ENCODE measurements around the gene MTOR. TPM values are rescaled to one million over a fixed set of nuclear protein-coding genes. Genes with fewer than 3 reads are reported as not detected.

Gene MTOR
- total and polyA plus RNA-seq, 2 donors (not counting 3 experiments of a cell fraction or from before 2014, with no cell fraction given): 33.5 to 50.4 TPM

- H2AFZ ChIP-seq (ENCODE audit: low read depth, low read length): no peak overlapping the region
- H3K4me1 ChIP-seq (ENCODE audit: control insufficient read depth, extremely low read depth, insufficient read depth, low read length): peaks cover 18% of the 10 kb centered on the region
- no peak overlapping the region for H3K4me3 ChIP-seq (replicated peaks in 1 of 3; ENCODE audit: insufficient read depth in 1 of 3, low read depth in 1 of 3, low read length in 3 of 3)
- peak; percentile 89 for DNase-seq (ENCODE audit: low read depth, low spot score)
- peaks cover 3% of the 10 kb centered on the region for H3K79me2 ChIP-seq (ENCODE audit: control insufficient read depth, insufficient read depth, low read length)
- no peaks in the 10 kb centered on the region for H3K9me1 ChIP-seq (replicated peaks; ENCODE audit: control insufficient read depth, extremely low read depth, insufficient read depth, low read length)
- dilution Hi-C loops (cut with MboI; ENCODE audit: extremely low pct_ligation_motif_present, low sequenced_read_pairs): no loop called here
- H3K9ac ChIP-seq (replicated peaks; ENCODE audit: extremely low read depth, insufficient read depth, low read length): no peak overlapping the region
- peak overlapping the region; percentile 36 for H3K27ac ChIP-seq (ENCODE audit: insufficient read depth, low read depth, low read length)
- peaks cover under 1 to 5% of the 10 kb centered on the region in 2 experiments for H3K36me3 ChIP-seq (ENCODE audit: control insufficient read depth in 2 of 2, extremely low read depth in 1 of 2, insufficient read depth in 2 of 2, low read length in 2 of 2)
- BruUV-seq (replicated peaks): no TSS peak
- H3K4me2 ChIP-seq (ENCODE audit: insufficient read depth, low read length): peak overlapping the region; percentile 13
- POLR2A ChIA-PET: interaction anchor here (0.7 kb wide), 1 partner anchor 9 kb away, joined by 4 read pairs; no protein-coding TSS in a partner anchor
- TF ChIP-seq FOS (IDR thresholded peaks at IDR 0.05; ENCODE audit: borderline replicate concordance, insufficient read depth, low read length): no peak
- TF ChIP-seq JUN (IDR thresholded peaks at IDR 0.05; ENCODE audit: borderline replicate concordance, insufficient read depth, insufficient read length, low read depth): no peak
- no peak for TF ChIP-seq POLR2A (IDR thresholded peaks at IDR 0.05; ENCODE audit: low read depth, low read length)
- TF ChIP-seq EZH2 (IDR thresholded peaks at IDR 0.05; ENCODE audit: borderline replicate concordance, low read depth, low read length, severe bottlenecking): no peak
- TF ChIP-seq GATA2 (IDR thresholded peaks at IDR 0.05; ENCODE audit: insufficient read depth, insufficient read length, low read depth, low read length): no peak
- TF ChIP-seq MAX (IDR thresholded peaks at IDR 0.05; ENCODE audit: insufficient read depth, insufficient read length): no peak
- no peak for TF ChIP-seq POLR2AphosphoS5 (IDR thresholded peaks at IDR 0.05; ENCODE audit: insufficient read depth, low read depth, low read length)
- TF ChIP-seq CTCF (IDR thresholded peaks at IDR 0.05; ENCODE audit: extremely low read depth in 1 of 2, insufficient read depth in 1 of 2, low read depth in 1 of 2, low read length in 2 of 2): no peak
- TF ChIP-seq MYC (IDR thresholded peaks at IDR 0.05; ENCODE audit: low read depth, low read length): no peak
- H3K27me3 ChIP-seq (ENCODE audit: control insufficient read depth in 2 of 2, insufficient read depth in 2 of 2, low read length in 2 of 2): no peaks in the 10 kb centered on the region
- FAIRE-seq: peak; percentile 76
- intact Hi-C loops (cut with micrococcal nuclease): no loop called here
- CTCF ChIA-PET: interaction anchor here (1.0 to 2.3 kb wide), 5 partner anchors 9 to 38 kb away, joined by 3 to 14 read pairs (median 4); partner anchors contain the start of genes MTOR and UBIAD1
- peaks cover 2% of the 10 kb centered on the region for H4K20me1 ChIP-seq (replicated peaks; ENCODE audit: control insufficient read depth, extremely low read depth, insufficient read depth, low read length)
- H3K9me3 ChIP-seq (replicated peaks; ENCODE audit: control insufficient read depth, insufficient read depth, low read length): no peaks in the 10 kb centered on the region
Observed at GRCh38 chr1:11281518-11282331, 19.4 kb upstream of the MTOR start.

All from endothelial cell of umbilical vein (primary cell).